Fibroblast of pulmonary artery (primary cell): ENCODE data around the gene ESPN.
"Not testable (repeated sequence)": the region's sequence is repeated elsewhere in the genome, so short reads cannot be mapped to it uniquely, and the experiment has no call there.

Experiments used
- DNase-seq: peaks from one replicate; pipeline ENCODE4 v3.0.0-alpha.2; 2010; ENCODE audit warnings: low read depth
- H3K4me3 ChIP-seq: replicated peaks from 2 replicates; pipeline ENCODE4 v1.5.1; 2011; ENCODE audit warnings: low read depth, mild to moderate bottlenecking, control low read depth, low read length, moderate library complexity
- CTCF ChIP-seq: IDR thresholded peaks from 2 replicates; pipeline ENCODE4 v1.5.1; 2011; ENCODE audit warnings: mild to moderate bottlenecking, control low read depth, low read length, inconsistent platforms; ENCODE audit errors: missing control alignments

ESPN gene

GRCh38 chr1:6423321-6423999 lies 1.1 kb upstream of the ESPN start:
- peak; percentile 62 for TF ChIP-seq CTCF
- DNase-seq, result peak; percentile 68
- no peak overlapping the region for H3K4me3 ChIP-seq

GRCh38 chr1:6424000-6424565 lies 493 bp upstream of the ESPN start:
- no peak for DNase-seq
- TF ChIP-seq CTCF, result no peak
- H3K4me3 ChIP-seq, result no peak overlapping the region

- DNase-seq, result no peak
- H3K4me3 ChIP-seq, result no peak overlapping the region
- TF ChIP-seq CTCF, result no peak
These were observed 1.1 kb downstream of the ESPN start for GRCh38 chr1:6425658-6426057.

GRCh38 chr1:6426277-6426971 lies 1.8 kb downstream of the ESPN start:
- DNase-seq, result no peak
- no peak for TF ChIP-seq CTCF
- no peak overlapping the region for H3K4me3 ChIP-seq

GRCh38 chr1:6426972-6427350 lies 2.4 kb downstream of the ESPN start:
- no peak for DNase-seq
- no peak overlapping the region for H3K4me3 ChIP-seq
- TF ChIP-seq CTCF, result no peak

- no peak for TF ChIP-seq CTCF
- DNase-seq, result no peak
These were observed 3.1 kb downstream of the ESPN start for GRCh38 chr1:6427441-6428390.

GRCh38 chr1:6428453-6428852 lies 3.9 kb downstream of the ESPN start:
- not testable (repeated sequence) for H3K4me3 ChIP-seq, DNase-seq

More at GRCh38 chr1:6427441-6428390, 3.1 kb downstream of the ESPN start:
- H3K4me3 ChIP-seq, result no peak overlapping the region

GRCh38 chr1:6429660-6430411 lies 5.3 kb downstream of the ESPN start:
- DNase-seq, H3K4me3 ChIP-seq: not testable (repeated sequence)
